ENCODE data around the gene TMEM250.

GRCh38 chr9:136152543-136152866 is 33.8 kb upstream of the TMEM250 start:
- no peak for TF ChIP-seq CTCF (IDR thresholded peaks at IDR 0.05)
- no peak for TF ChIP-seq ZFX (IDR thresholded peaks at IDR 0.05; ENCODE audit: borderline replicate concordance)

Data from 22Rv1 (cell line).